GM12878 (cell line): ENCODE measurements around the gene KATNB1. TPM values are rescaled to one million over a fixed set of nuclear protein-coding genes. Genes with fewer than 3 reads are reported as not detected.

Experiments used
- ATAC-seq: fragments of 200-7000 bp; cut with Tn5 transposase; 3 replicates; pipeline ENCODE4 v1.9.1; 2020; ENCODE audit warnings: mild to moderate bottlenecking, moderate library complexity
- BruUV-seq: library from RNA; stranded (reverse); fragments of 400-500 nt; replicated peaks from 2 replicates; lab custom pipeline; 2021; lab: Mats Ljungman, UMichigan
- CTCF ChIA-PET: fragments of 300-600 bp; sonication (Branson Sonifier 250); formaldehyde crosslinking; extraction: SDS; loops from one replicate; lab custom pipeline; 2021; ENCODE audit warnings: inconsistent platforms; lab: Yijun Ruan, JAX
- POLR2A ChIA-PET: fragments of 350-600 bp; formaldehyde crosslinking; extraction: SDS; loops from one replicate; lab custom pipeline; 2021; ENCODE audit warnings: inconsistent platforms; lab: Charles Lee
- RAD21 ChIA-PET: fragments of 300-600 bp; sonication (Branson Sonifier 250); formaldehyde crosslinking; loops from one replicate; lab custom pipeline; 2023; ENCODE audit warnings: antibody characterized with exemption; ENCODE audit not compliant: unreplicated experiment; lab: Charles Lee
- SMC1A ChIA-PET: fragments of 300-600 bp; sonication (Branson Sonifier 250); formaldehyde crosslinking; loops from one replicate; lab custom pipeline; 2023; ENCODE audit not compliant: unreplicated experiment, uncharacterized antibody; lab: Charles Lee
- DNase-seq: peaks from one replicate; pipeline ENCODE4 v3.0.0-alpha.2; 2011; ENCODE audit warnings: low read depth, low spot score
- FAIRE-seq: peaks from 3 replicates; lab custom pipeline; 2011; peaks lifted over from hg19 to GRCh38; lab: Jason Lieb, UNC
- H2AFZ ChIP-seq: 2 replicates; pipeline ENCODE4 v1.6.0; 2011; ENCODE audit warnings: low read depth, low read length, control low read depth; ENCODE audit not compliant: control insufficient read depth
- H3K27ac ChIP-seq: 2 replicates; pipeline ENCODE4 v1.5.1; 2011; ENCODE audit warnings: control low read depth; ENCODE audit not compliant: control insufficient read depth, insufficient read depth
- H3K27me3 ChIP-seq, 2 experiments: replicated peaks in 1 of 2; 2 replicates each; pipeline versions ENCODE4 v1.6.0 to v1.6.1; 2011; ENCODE audit warnings: low read length in 1 of 2; ENCODE audit not compliant: control insufficient read depth in 2 of 2, insufficient read depth in 2 of 2
- H3K36me3 ChIP-seq, 2 experiments: 2 replicates each; pipeline ENCODE4 v1.5.1; 2011; ENCODE audit warnings: low read length in 1 of 2; ENCODE audit not compliant: control insufficient read depth in 2 of 2, insufficient read depth in 2 of 2
- H3K4me1 ChIP-seq: 2 replicates; pipeline ENCODE4 v1.6.1; 2011; ENCODE audit warnings: mild to moderate bottlenecking, low read length, moderate library complexity, mixed read lengths; ENCODE audit not compliant: control insufficient read depth, insufficient read depth
- H3K4me2 ChIP-seq: 2 replicates; pipeline ENCODE4 v1.6.0; 2011; ENCODE audit warnings: control low read depth; ENCODE audit not compliant: control insufficient read depth, insufficient read depth
- H3K4me3 ChIP-seq: fragments of 200-600 bp; sonication (generic); 2 replicates; pipeline ENCODE4 v1.5.1; 2016
- H3K79me2 ChIP-seq: 2 replicates; pipeline ENCODE4 v1.6.0; 2011; ENCODE audit warnings: low read length; ENCODE audit not compliant: control insufficient read depth, insufficient read depth
- H3K9ac ChIP-seq: 2 replicates; pipeline ENCODE4 v1.8.0; 2011; ENCODE audit warnings: low read length, control low read depth, mixed read lengths; ENCODE audit not compliant: control insufficient read depth, insufficient read depth
- H3K9me3 ChIP-seq: replicated peaks from 3 replicates; pipeline ENCODE4 v1.5.1; 2011; ENCODE audit warnings: mild to moderate bottlenecking, low read length; ENCODE audit not compliant: control insufficient read depth, insufficient read depth
- H4K20me1 ChIP-seq: 2 replicates; pipeline ENCODE4 v1.6.0; 2011; ENCODE audit not compliant: control insufficient read depth, insufficient read depth
- BCL11A ChIP-seq: IDR thresholded peaks from 2 replicates; pipeline ENCODE4 v1.6.1; 2011; ENCODE audit warnings: low read depth, low read length
- MTA2 ChIP-seq: fragments of 450-650 bp; IDR thresholded peaks from 2 replicates; pipeline ENCODE4 v1.6.1; 2016; ENCODE audit warnings: low read depth, mild to moderate bottlenecking, moderate library complexity
- MYB ChIP-seq: fragments of 150-350 bp; IDR thresholded peaks from 2 replicates; pipeline ENCODE4 v1.6.1; 2014; ENCODE audit warnings: mild to moderate bottlenecking, low read depth, low read length, borderline replicate concordance
- NBN ChIP-seq: fragments of 450-650 bp; IDR thresholded peaks from 2 replicates; pipeline ENCODE4 v1.6.1; 2016
- PAX8 ChIP-seq: fragments of 450-650 bp; IDR thresholded peaks from 2 replicates; pipeline ENCODE4 v1.6.1; 2017; ENCODE audit warnings: mild to moderate bottlenecking, moderate library complexity
- POLR2AphosphoS5 ChIP-seq: IDR thresholded peaks from 2 replicates; pipeline ENCODE4 v1.6.1; 2011; ENCODE audit warnings: mild to moderate bottlenecking, low read length, inconsistent platforms
- POU2F2 ChIP-seq: IDR thresholded peaks from 3 replicates; pipeline ENCODE4 v1.6.1; 2011; ENCODE audit warnings: low read depth, mild to moderate bottlenecking, low read length, borderline replicate concordance
- REST ChIP-seq: IDR thresholded peaks from 2 replicates; pipeline ENCODE4 v1.6.1; 2012; ENCODE audit warnings: mild to moderate bottlenecking, low read depth, low read length
- TARDBP ChIP-seq: IDR thresholded peaks from 2 replicates; pipeline ENCODE4 v1.6.1; 2016; ENCODE audit warnings: borderline replicate concordance
- TCF7 ChIP-seq: IDR thresholded peaks from 2 replicates; pipeline ENCODE4 v1.6.1; 2014; ENCODE audit warnings: antibody characterized with exemption, borderline replicate concordance
- WGBS: methylation state at CpG from one replicate; pipeline ENCODE4 v1.1.6; 2016; ENCODE audit warnings: low lambda C conversion rate; ENCODE audit not compliant: insufficient replicate concordance, insufficient coverage; ENCODE audit errors: missing lambda C conversion rate; 5-methylcytosine and 5-hydroxymethylcytosine counted together
- in situ Hi-C: fragments of 300-500 bp; cut with MboI; formaldehyde crosslinking; loops from 9 replicates; pipeline ENCODE4 v1.14.3; 2018; ENCODE audit warnings: mixed read lengths
- intact Hi-C: fragments of 100-400 bp; cut with micrococcal nuclease; formaldehyde crosslinking; loops from one replicate; pipeline ENCODE4 v1.14.2; 2022; ENCODE audit not compliant: unreplicated experiment
- polyA plus RNA-seq, 11 experiments: library from polyadenylated mRNA; depleted of rRNA in 4 of 11; unstranded in 6 of 11; stranded (reverse) in 5 of 11; fragments of >200 nt; fragmentation: Nextera tagmentation in 4 of 11; fragmentation: Illumina TruSeq in 1 of 11; extraction: Ambion mirVana in 4 of 11; extraction: Trizol in 1 of 11; gene quantifications; 1 replicate in 1 of 11; 2 replicates in 10 of 11; pipeline versions ENCODE4 v1.2.1 to v1.2.3, GENCODE V29; 2011 to 2016; ENCODE audit warnings: inconsistent platforms in 2 of 11, missing spikeins in 2 of 11, low read depth in 1 of 11
- total RNA-seq, 4 experiments: library from RNA; depleted of rRNA in 3 of 4; stranded (reverse); fragments of >200 nt in 3 of 4; fragmentation: Illumina TruSeq in 1 of 4; extraction: Trizol in 1 of 4; gene quantifications; 2 replicates each; pipeline versions ENCODE4 v1.2.1 to v1.2.3, GENCODE V29; 2013 to 2021
- TF ChIP-seq, protein P1 (sequence below), 3 experiments: IDR thresholded peaks in 2 of 3; conservative IDR thresholded peaks in 1 of 3; 2 replicates each; pipeline ENCODE4 v1.5.1; 2011; ENCODE audit warnings: low read depth in 3 of 3, low read length in 3 of 3, mild to moderate bottlenecking in 3 of 3, control low read depth in 2 of 3, moderate library complexity in 2 of 3, inconsistent platforms in 1 of 3, mixed read lengths in 1 of 3; ENCODE audit not compliant: control insufficient read depth in 2 of 3, insufficient read depth in 1 of 3; ENCODE audit errors: extremely low read depth in 1 of 3
- TF ChIP-seq, protein P2 (sequence below): IDR thresholded peaks from 2 replicates; pipeline ENCODE4 v1.6.1; 2012; ENCODE audit warnings: low read depth, low read length, improper control_type of control experiment
- TF ChIP-seq, protein P3 (sequence below): fragments of 450-650 bp; IDR thresholded peaks from 2 replicates; pipeline ENCODE4 v1.6.1; 2016; ENCODE audit warnings: mild to moderate bottlenecking, moderate library complexity, borderline replicate concordance

The KATNB1 gene
- total and polyA plus RNA-seq, 10 of the 15 experiments (the other 5 are each of a cell fraction or from before 2014, with no cell fraction given): 0.71 to 46.5 (median 19.5) TPM

GRCh38 chr16:57799600-57800199 lies 64.1 kb downstream of the KATNB1 start:
- H3K4me3 ChIP-seq: no peak overlapping the region
- ChIA-PET SMC1A (interaction anchor here (0.8 kb wide), 1 partner anchor 9 kb away, joined by 5 read pairs; no protein-coding TSS in a partner anchor), POLR2A (no interaction called here), CTCF (interaction anchor here (0.7 to 1.0 kb wide), 3 partner anchors 42 to 205 kb away, joined by 3 to 4 read pairs (median 3); no protein-coding TSS in a partner anchor), RAD21 (no interaction called here)
- in situ Hi-C loops: no loop called here
- ATAC-seq: no peak
- DNase-seq: no peak
- FAIRE-seq: no peak
- no peak overlapping the region for H3K4me2 ChIP-seq
- H3K9me3 ChIP-seq: no peaks in the 10 kb centered on the region
- BruUV-seq: no TSS peak
- intact Hi-C loops: no loop called here
- H3K36me3 ChIP-seq: no peaks in the 10 kb centered on the region
- no peak overlapping the region for H3K27ac ChIP-seq
- peaks cover 9 to 11% of the 10 kb centered on the region in 2 experiments; a peak in 3 of 4 replicates for H3K27me3 ChIP-seq
- H3K79me2 ChIP-seq: no peaks in the 10 kb centered on the region
- no peak overlapping the region for H2AFZ ChIP-seq
- no peaks in the 10 kb centered on the region for H3K4me1 ChIP-seq
- no peak overlapping the region for H3K9ac ChIP-seq
- 8% methylated on average over 5 of the region's 5 CpGs for WGBS
- no peaks in the 10 kb centered on the region for H4K20me1 ChIP-seq
- TF ChIP-seq BCL11A (no peak), REST (no peak), TCF7 (no peak), TARDBP (no peak), POU2F2 (no peak), PAX8 (no peak), MYB (no peak), POLR2AphosphoS5 (no peak), MTA2 (no peak), NBN (no peak)
- TF ChIP-seq, protein P1, sequence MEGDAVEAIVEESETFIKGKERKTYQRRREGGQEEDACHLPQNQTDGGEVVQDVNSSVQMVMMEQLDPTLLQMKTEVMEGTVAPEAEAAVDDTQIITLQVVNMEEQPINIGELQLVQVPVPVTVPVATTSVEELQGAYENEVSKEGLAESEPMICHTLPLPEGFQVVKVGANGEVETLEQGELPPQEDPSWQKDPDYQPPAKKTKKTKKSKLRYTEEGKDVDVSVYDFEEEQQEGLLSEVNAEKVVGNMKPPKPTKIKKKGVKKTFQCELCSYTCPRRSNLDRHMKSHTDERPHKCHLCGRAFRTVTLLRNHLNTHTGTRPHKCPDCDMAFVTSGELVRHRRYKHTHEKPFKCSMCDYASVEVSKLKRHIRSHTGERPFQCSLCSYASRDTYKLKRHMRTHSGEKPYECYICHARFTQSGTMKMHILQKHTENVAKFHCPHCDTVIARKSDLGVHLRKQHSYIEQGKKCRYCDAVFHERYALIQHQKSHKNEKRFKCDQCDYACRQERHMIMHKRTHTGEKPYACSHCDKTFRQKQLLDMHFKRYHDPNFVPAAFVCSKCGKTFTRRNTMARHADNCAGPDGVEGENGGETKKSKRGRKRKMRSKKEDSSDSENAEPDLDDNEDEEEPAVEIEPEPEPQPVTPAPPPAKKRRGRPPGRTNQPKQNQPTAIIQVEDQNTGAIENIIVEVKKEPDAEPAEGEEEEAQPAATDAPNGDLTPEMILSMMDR (IDR thresholded peaks at IDR 0.05 in 2 of 3, conservative IDR thresholded peaks at IDR 0.05 in 1 of 3; ENCODE audit: control insufficient read depth in 2 of 3, extremely low read depth in 1 of 3, insufficient read depth in 1 of 3, low read depth in 3 of 3, low read length in 3 of 3): no peak
- TF ChIP-seq, protein P2, sequence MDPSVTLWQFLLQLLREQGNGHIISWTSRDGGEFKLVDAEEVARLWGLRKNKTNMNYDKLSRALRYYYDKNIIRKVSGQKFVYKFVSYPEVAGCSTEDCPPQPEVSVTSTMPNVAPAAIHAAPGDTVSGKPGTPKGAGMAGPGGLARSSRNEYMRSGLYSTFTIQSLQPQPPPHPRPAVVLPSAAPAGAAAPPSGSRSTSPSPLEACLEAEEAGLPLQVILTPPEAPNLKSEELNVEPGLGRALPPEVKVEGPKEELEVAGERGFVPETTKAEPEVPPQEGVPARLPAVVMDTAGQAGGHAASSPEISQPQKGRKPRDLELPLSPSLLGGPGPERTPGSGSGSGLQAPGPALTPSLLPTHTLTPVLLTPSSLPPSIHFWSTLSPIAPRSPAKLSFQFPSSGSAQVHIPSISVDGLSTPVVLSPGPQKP: no peak
- TF ChIP-seq, protein P3, sequence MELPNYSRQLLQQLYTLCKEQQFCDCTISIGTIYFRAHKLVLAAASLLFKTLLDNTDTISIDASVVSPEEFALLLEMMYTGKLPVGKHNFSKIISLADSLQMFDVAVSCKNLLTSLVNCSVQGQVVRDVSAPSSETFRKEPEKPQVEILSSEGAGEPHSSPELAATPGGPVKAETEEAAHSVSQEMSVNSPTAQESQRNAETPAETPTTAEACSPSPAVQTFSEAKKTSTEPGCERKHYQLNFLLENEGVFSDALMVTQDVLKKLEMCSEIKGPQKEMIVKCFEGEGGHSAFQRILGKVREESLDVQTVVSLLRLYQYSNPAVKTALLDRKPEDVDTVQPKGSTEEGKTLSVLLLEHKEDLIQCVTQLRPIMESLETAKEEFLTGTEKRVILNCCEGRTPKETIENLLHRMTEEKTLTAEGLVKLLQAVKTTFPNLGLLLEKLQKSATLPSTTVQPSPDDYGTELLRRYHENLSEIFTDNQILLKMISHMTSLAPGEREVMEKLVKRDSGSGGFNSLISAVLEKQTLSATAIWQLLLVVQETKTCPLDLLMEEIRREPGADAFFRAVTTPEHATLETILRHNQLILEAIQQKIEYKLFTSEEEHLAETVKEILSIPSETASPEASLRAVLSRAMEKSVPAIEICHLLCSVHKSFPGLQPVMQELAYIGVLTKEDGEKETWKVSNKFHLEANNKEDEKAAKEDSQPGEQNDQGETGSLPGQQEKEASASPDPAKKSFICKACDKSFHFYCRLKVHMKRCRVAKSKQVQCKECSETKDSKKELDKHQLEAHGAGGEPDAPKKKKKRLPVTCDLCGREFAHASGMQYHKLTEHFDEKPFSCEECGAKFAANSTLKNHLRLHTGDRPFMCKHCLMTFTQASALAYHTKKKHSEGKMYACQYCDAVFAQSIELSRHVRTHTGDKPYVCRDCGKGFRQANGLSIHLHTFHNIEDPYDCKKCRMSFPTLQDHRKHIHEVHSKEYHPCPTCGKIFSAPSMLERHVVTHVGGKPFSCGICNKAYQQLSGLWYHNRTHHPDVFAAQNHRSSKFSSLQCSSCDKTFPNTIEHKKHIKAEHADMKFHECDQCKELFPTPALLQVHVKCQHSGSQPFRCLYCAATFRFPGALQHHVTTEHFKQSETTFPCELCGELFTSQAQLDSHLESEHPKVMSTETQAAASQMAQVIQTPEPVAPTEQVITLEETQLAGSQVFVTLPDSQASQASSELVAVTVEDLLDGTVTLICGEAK: no peak
